Measurements from ENCODE around the gene PGPEP1. TPM values are rescaled to one million over a fixed set of nuclear protein-coding genes. Genes with fewer than 3 reads are reported as not detected.
A peak's percentile ranks its signal among the peaks of the same experiment; 100 is the strongest.

PGPEP1 gene
- polyA plus RNA-seq, 1 of the 3 experiments (the other 2 are of a cell fraction), result 13.8 TPM

- Histone ChIP-seq H3K27me3 (ENCODE audit: insufficient read depth) (no peaks in the 10 kb centered on the region), H3K9ac (no peak overlapping the region), H3K9me2 (no peaks in the 10 kb centered on the region), H3K4me1 (ENCODE audit: control insufficient read depth in 1 of 2, insufficient read depth in 2 of 2, low read depth in 1 of 2, low read length in 1 of 2) (peaks cover 0 to 8% of the 10 kb centered on the region in 2 experiments; a peak in 2 of 4 replicates), H3K27ac (ENCODE audit: low read depth in 2 of 2, low read length in 1 of 2) (no peak overlapping the region), H3K4me3 (ENCODE audit: low read depth in 2 of 2, low read length in 1 of 2) (no peak overlapping the region), H4K20me1 (ENCODE audit: insufficient read depth) (no peaks in the 10 kb centered on the region), H3F3A (replicated peaks; ENCODE audit: insufficient read depth) (peaks cover 31% of the 10 kb centered on the region), H3K36me3 (replicated peaks in 1 of 2; ENCODE audit: control insufficient read depth in 1 of 2, insufficient read depth in 2 of 2, low read length in 1 of 2) (no peaks in the 10 kb centered on the region), H3K79me2 (ENCODE audit: insufficient read depth) (no peaks in the 10 kb centered on the region), H3K4me2 (no peak overlapping the region), H2AFZ (ENCODE audit: low read depth) (peak overlapping the region; percentile 24; the same call in 1 of the 2 replicates), H3K9me3 (no peaks in the 10 kb centered on the region)
- no peak for DNase-seq
- TF ChIP-seq, protein P1, sequence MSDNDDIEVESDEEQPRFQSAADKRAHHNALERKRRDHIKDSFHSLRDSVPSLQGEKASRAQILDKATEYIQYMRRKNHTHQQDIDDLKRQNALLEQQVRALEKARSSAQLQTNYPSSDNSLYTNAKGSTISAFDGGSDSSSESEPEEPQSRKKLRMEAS (IDR thresholded peaks at IDR 0.05; ENCODE audit: low read depth), result peak; percentile 66
- TF ChIP-seq POLR2AphosphoS5 (IDR thresholded peaks at IDR 0.05; ENCODE audit: low read depth, low read length) (no peak), MEF2A (IDR thresholded peaks at IDR 0.05; ENCODE audit: borderline replicate concordance, low read depth) (no peak), CTCF (IDR thresholded peaks at IDR 0.05) (no peak), CHD2 (IDR thresholded peaks at IDR 0.05; ENCODE audit: low read length, partially characterized antibody) (no peak), FOXM1 (IDR thresholded peaks at IDR 0.05; ENCODE audit: low read depth) (no peak), GABPA (IDR thresholded peaks at IDR 0.05; ENCODE audit: low read depth) (no peak), NFIC (IDR thresholded peaks at IDR 0.05; ENCODE audit: borderline replicate concordance) (peak; percentile 35; the same call in 1 of the 2 replicates), ELF1 (IDR thresholded peaks at IDR 0.05) (no peak), TCF12 (IDR thresholded peaks at IDR 0.05) (0 out of 2 replicates have a peak, but pooled peaks have one; percentile 15), TAF1 (IDR thresholded peaks at IDR 0.05; ENCODE audit: borderline replicate concordance, low read depth, low read length) (no peak), TEAD4 (IDR thresholded peaks at IDR 0.05; ENCODE audit: borderline replicate concordance, insufficient read depth) (no peak), EP300 (IDR thresholded peaks at IDR 0.05; ENCODE audit: borderline replicate concordance in 1 of 2, low read depth in 1 of 2, low read length in 1 of 2) (no peak), FOSL2 (IDR thresholded peaks at IDR 0.05; ENCODE audit: borderline replicate concordance, low read depth) (no peak), RXRA (IDR thresholded peaks at IDR 0.05; ENCODE audit: borderline replicate concordance, low read depth) (no peak), NRF1 (IDR thresholded peaks at IDR 0.05; ENCODE audit: low read depth, low read length) (no peak), GATA2 (CRISPR knock-in tag; IDR thresholded peaks at IDR 0.05) (no peak), PBX3 (IDR thresholded peaks at IDR 0.05) (no peak), IRF3 (IDR thresholded peaks at IDR 0.05; ENCODE audit: low read depth, low read length) (no peak), JUND (IDR thresholded peaks at IDR 0.05) (no peak; the same call in 1 of the 2 replicates)
- TF ChIP-seq, protein P2, sequence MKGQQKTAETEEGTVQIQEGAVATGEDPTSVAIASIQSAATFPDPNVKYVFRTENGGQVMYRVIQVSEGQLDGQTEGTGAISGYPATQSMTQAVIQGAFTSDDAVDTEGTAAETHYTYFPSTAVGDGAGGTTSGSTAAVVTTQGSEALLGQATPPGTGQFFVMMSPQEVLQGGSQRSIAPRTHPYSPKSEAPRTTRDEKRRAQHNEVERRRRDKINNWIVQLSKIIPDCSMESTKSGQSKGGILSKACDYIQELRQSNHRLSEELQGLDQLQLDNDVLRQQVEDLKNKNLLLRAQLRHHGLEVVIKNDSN (IDR thresholded peaks at IDR 0.05; ENCODE audit: borderline replicate concordance, low read depth), result no peak
- TF ChIP-seq, protein P3, sequence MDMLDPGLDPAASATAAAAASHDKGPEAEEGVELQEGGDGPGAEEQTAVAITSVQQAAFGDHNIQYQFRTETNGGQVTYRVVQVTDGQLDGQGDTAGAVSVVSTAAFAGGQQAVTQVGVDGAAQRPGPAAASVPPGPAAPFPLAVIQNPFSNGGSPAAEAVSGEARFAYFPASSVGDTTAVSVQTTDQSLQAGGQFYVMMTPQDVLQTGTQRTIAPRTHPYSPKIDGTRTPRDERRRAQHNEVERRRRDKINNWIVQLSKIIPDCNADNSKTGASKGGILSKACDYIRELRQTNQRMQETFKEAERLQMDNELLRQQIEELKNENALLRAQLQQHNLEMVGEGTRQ (IDR thresholded peaks at IDR 0.05; ENCODE audit: borderline replicate concordance, low read depth, low read length), result no peak
- TF ChIP-seq, protein P4, sequence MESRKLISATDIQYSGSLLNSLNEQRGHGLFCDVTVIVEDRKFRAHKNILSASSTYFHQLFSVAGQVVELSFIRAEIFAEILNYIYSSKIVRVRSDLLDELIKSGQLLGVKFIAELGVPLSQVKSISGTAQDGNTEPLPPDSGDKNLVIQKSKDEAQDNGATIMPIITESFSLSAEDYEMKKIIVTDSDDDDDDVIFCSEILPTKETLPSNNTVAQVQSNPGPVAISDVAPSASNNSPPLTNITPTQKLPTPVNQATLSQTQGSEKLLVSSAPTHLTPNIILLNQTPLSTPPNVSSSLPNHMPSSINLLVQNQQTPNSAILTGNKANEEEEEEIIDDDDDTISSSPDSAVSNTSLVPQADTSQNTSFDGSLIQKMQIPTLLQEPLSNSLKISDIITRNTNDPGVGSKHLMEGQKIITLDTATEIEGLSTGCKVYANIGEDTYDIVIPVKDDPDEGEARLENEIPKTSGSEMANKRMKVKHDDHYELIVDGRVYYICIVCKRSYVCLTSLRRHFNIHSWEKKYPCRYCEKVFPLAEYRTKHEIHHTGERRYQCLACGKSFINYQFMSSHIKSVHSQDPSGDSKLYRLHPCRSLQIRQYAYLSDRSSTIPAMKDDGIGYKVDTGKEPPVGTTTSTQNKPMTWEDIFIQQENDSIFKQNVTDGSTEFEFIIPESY (IDR thresholded peaks at IDR 0.05; ENCODE audit: borderline replicate concordance, low read depth), result no peak
- 78% methylated on average over 20 of the region's 22 CpGs for WGBS (ENCODE audit: low lambda C conversion rate)
- POLR2A ChIA-PET, result no interaction called here
- CTCF ChIA-PET, result interaction anchor here (1.0 to 4.2 kb wide), 5 partner anchors 9 to 100 kb away, joined by 4 to 22 read pairs (median 14); no protein-coding TSS in a partner anchor
These were observed 39.7 kb downstream of the PGPEP1 start for GRCh38 chr19:18379803-18380747.

Data from SK-N-SH (cell line).